Sigmoid colon (tissue), 3 donors: Measurements from ENCODE around the gene SACM1L.

ENCODE experiments used
- CTCF ChIP-seq, 4 experiments: fragments of 450-650 bp in 3 of 4; fragments of 200-600 bp in 1 of 4; IDR thresholded peaks; one replicate each; pipeline ENCODE4 v1.5.1; 2016 to 2019; ENCODE audit warnings: antibody characterized with exemption in 4 of 4, mild to moderate bottlenecking in 3 of 4, moderate library complexity in 2 of 4
- POLR2A ChIP-seq, 2 donors: fragments of 450-650 bp; IDR thresholded peaks; one replicate each; pipeline ENCODE4 v1.6.1; 2016; ENCODE audit warnings: antibody characterized with exemption in 2 of 2, mild to moderate bottlenecking in 2 of 2, moderate library complexity in 2 of 2

- TF ChIP-seq CTCF (IDR thresholded peaks at IDR 0.05) (no peak), POLR2A (IDR thresholded peaks at IDR 0.05) (no peak)
These were observed 28.7 kb upstream of the SACM1L start for GRCh38 chr3:45660567-45660901.
